ENCODE data around the gene GALNT18.

Gene GALNT18

GRCh38 chr11:11296434-11296833 lies 325.4 kb downstream of the GALNT18 start:
- DNase-seq: no peak

GRCh38 chr11:11294551-11294855 lies 327.3 kb downstream of the GALNT18 start:
- no peak for DNase-seq

GRCh38 chr11:11293798-11294550 lies 327.8 kb downstream of the GALNT18 start:
- no peak for DNase-seq

- DNase-seq: no peak
Observed at GRCh38 chr11:11292839-11293238, 329.0 kb downstream of the GALNT18 start.

- no peak for DNase-seq
Observed at GRCh38 chr11:11291041-11292015, 330.5 kb downstream of the GALNT18 start.

- DNase-seq: no peak
Observed at GRCh38 chr11:11290354-11290753, 331.5 kb downstream of the GALNT18 start.

GRCh38 chr11:11289669-11290068 lies 332.1 kb downstream of the GALNT18 start:
- no peak for DNase-seq

- no peak for DNase-seq
Observed at GRCh38 chr11:11288972-11289616, 332.7 kb downstream of the GALNT18 start.

- no peak for DNase-seq
Observed at GRCh38 chr11:11284481-11284880, 337.3 kb downstream of the GALNT18 start.

- no peak for DNase-seq
Observed at GRCh38 chr11:11281626-11282025, 340.2 kb downstream of the GALNT18 start.

- no peak for DNase-seq
Observed at GRCh38 chr11:11280826-11281225, 341.0 kb downstream of the GALNT18 start.

GRCh38 chr11:11279956-11280689 lies 341.7 kb downstream of the GALNT18 start:
- DNase-seq: peak; percentile 4

GRCh38 chr11:11272254-11272653 lies 349.6 kb downstream of the GALNT18 start:
- no peak for DNase-seq

- no peak for DNase-seq
Observed at GRCh38 chr11:11270236-11270775, 351.5 kb downstream of the GALNT18 start.

GRCh38 chr11:11268706-11269105 lies 353.1 kb downstream of the GALNT18 start:
- DNase-seq: no peak

- no peak for DNase-seq
Observed at GRCh38 chr11:11268119-11268518, 353.7 kb downstream of the GALNT18 start.

GRCh38 chr11:11267312-11267711 lies 354.5 kb downstream of the GALNT18 start:
- no peak for DNase-seq

GRCh38 chr11:11265994-11266606 lies 355.7 kb downstream of the GALNT18 start:
- DNase-seq: no peak

GRCh38 chr11:11265320-11265719 lies 356.5 kb downstream of the GALNT18 start:
- DNase-seq: no peak

- peak; percentile 9 for DNase-seq
Observed at GRCh38 chr11:11263238-11264005, 358.4 kb downstream of the GALNT18 start.

Measured in fibroblast of skin of abdomen (primary cell).